Neural cell (in vitro differentiated cells): ENCODE results near the gene TENM3.

Experiments
- CTCF ChIP-seq: fragments of 450-650 bp; IDR thresholded peaks from 2 replicates; pipeline ENCODE4 v1.5.1; 2014; ENCODE audit warnings: antibody characterized with exemption, mild to moderate bottlenecking, moderate library complexity; ENCODE audit not compliant: poor library complexity, severe bottlenecking
- EZH2 ChIP-seq: fragments of 200-600, 300-800 bp; shearing (Covaris generic), sonication (generic); IDR thresholded peaks from 2 replicates; pipeline ENCODE4 v1.6.1; 2014; ENCODE audit warnings: antibody characterized with exemption, low read length, borderline replicate concordance, mild to moderate bottlenecking; ENCODE audit not compliant: insufficient read depth, poor library complexity, severe bottlenecking
- POLR2AphosphoS5 ChIP-seq: IDR thresholded peaks from 2 replicates; pipeline ENCODE4 v1.6.1; 2012

- TF ChIP-seq POLR2AphosphoS5 (no peak), CTCF (no peak), EZH2 (no peak)
Measured at GRCh38 chr4:182493377-182493776, 250.2 kb downstream of the TENM3 start.
